Caco-2 (cell line): Measurements from ENCODE around the gene ARHGEF16. TPM values are rescaled to one million over a fixed set of nuclear protein-coding genes. Genes with fewer than 3 reads are reported as not detected.

ENCODE experiments used
- BruUV-seq: library from RNA; stranded (reverse); fragments of 400-500 nt; replicated peaks from 2 replicates; lab custom pipeline; 2021; lab: Mats Ljungman, UMichigan
- CTCF ChIA-PET: fragments of 300-600 bp; sonication (Branson Sonifier 250); formaldehyde crosslinking; loops from one replicate; lab custom pipeline; 2022; ENCODE audit warnings: antibody characterized with exemption; lab: Charles Lee
- POLR2A ChIA-PET: fragments of 300-600 bp; sonication (Branson Sonifier 250); formaldehyde crosslinking; loops from one replicate; lab custom pipeline; 2022; ENCODE audit warnings: antibody characterized with exemption; lab: Charles Lee
- DNase-seq, 2 experiments: peaks; one replicate each; pipeline versions ENCODE4 v3.0.0 to v3.0.0-alpha.2; 2020 to 2022
- H3K27me3 ChIP-seq: replicated peaks from 2 replicates; pipeline ENCODE4 v1.6.0; 2011; ENCODE audit warnings: low read length; ENCODE audit not compliant: control insufficient read depth, insufficient read depth
- H3K36me3 ChIP-seq: 2 replicates; pipeline ENCODE4 v1.5.1; 2011; ENCODE audit warnings: low read length; ENCODE audit not compliant: control insufficient read depth, insufficient read depth
- H3K4me1 ChIP-seq: fragments of 250-450 bp; sonication (Bioruptor Pico); 2 replicates; pipeline ENCODE4 v1.5.1; 2020; ENCODE audit warnings: mild to moderate bottlenecking
- H3K4me3 ChIP-seq: 2 replicates; pipeline ENCODE4 v1.5.1; 2011; ENCODE audit warnings: low read depth, mild to moderate bottlenecking, control low read depth, low read length
- H3K9me3 ChIP-seq: fragments of 250-450 bp; sonication (Bioruptor Pico); 2 replicates; pipeline ENCODE4 v1.5.1; 2020; ENCODE audit warnings: mild to moderate bottlenecking, moderate library complexity
- H3K27ac Mint-ChIP-seq: one replicate; pipeline ENCODE4 v1.8.0; 2022; ENCODE audit warnings: mixed read lengths; ENCODE audit not compliant: unreplicated experiment
- H3K27me3 Mint-ChIP-seq: one replicate; pipeline ENCODE4 v1.8.0; 2022; ENCODE audit warnings: mixed read lengths; ENCODE audit not compliant: insufficient read depth, unreplicated experiment
- H3K36me3 Mint-ChIP-seq: one replicate; pipeline ENCODE4 v1.8.0; 2022; ENCODE audit warnings: mild to moderate bottlenecking, mixed read lengths; ENCODE audit not compliant: insufficient read depth, unreplicated experiment
- H3K4me1 Mint-ChIP-seq: one replicate; pipeline ENCODE4 v1.8.0; 2022; ENCODE audit warnings: low read depth, mixed read lengths; ENCODE audit not compliant: unreplicated experiment
- H3K4me3 Mint-ChIP-seq: one replicate; pipeline ENCODE4 v1.8.0; 2022; ENCODE audit warnings: mild to moderate bottlenecking, moderate library complexity, mixed read lengths; ENCODE audit not compliant: unreplicated experiment
- H3K9me3 Mint-ChIP-seq: one replicate; pipeline ENCODE4 v1.8.0; 2022; ENCODE audit warnings: mixed read lengths; ENCODE audit not compliant: unreplicated experiment
- CTCF ChIP-seq, 2 experiments: fragments of 200-600 bp in 1 of 2; IDR thresholded peaks; 1 replicate in 1 of 2; 2 replicates in 1 of 2; pipeline versions ENCODE4 v1.5.1 to v1.8.0; 2011 to 2022; ENCODE audit warnings: antibody characterized with exemption in 1 of 2, control low read depth in 1 of 2, inconsistent platforms in 1 of 2, low read depth in 1 of 2, low read length in 1 of 2, mild to moderate bottlenecking in 1 of 2, moderate library complexity in 1 of 2; ENCODE audit not compliant: insufficient read depth in 1 of 2, severe bottlenecking in 1 of 2, unreplicated experiment in 1 of 2
- intact Hi-C: fragments of 100-400 bp; cut with micrococcal nuclease; formaldehyde crosslinking; loops from one replicate; pipeline ENCODE4 v1.10.0; 2022; ENCODE audit not compliant: unreplicated experiment
- total RNA-seq: library from RNA; stranded (reverse); gene quantifications from 2 replicates; pipeline ENCODE4 v1.2.3, GENCODE V29; 2022

The ARHGEF16 gene
- total RNA-seq, 1 experiment from 2014 or later = 40.6 TPM

GRCh38 chr1:3481046-3481445 lies 26.6 kb downstream of the ARHGEF16 start:
- H3K9me3 Mint-ChIP-seq = no peaks in the 10 kb centered on the region
- POLR2A ChIA-PET = interaction anchor here (0.6 kb wide), 1 partner anchor 139 kb away, joined by 3 read pairs; no protein-coding TSS in a partner anchor

GRCh38 chr1:3481836-3482375 lies 27.4 kb downstream of the ARHGEF16 start:
- Histone ChIP-seq H3K27me3 (no peaks in the 10 kb centered on the region), H3K36me3 (no peaks in the 10 kb centered on the region), H3K4me3 (no peak overlapping the region), H3K4me1 (0 out of 2 replicates have a peak, but pooled peaks cover 3% of the 10 kb centered on the region), H3K9me3 (no peaks in the 10 kb centered on the region)
- no peaks in the 10 kb centered on the region for H3K4me1 Mint-ChIP-seq
- no peak for TF ChIP-seq CTCF (IDR thresholded peaks at IDR 0.05; ENCODE audit: insufficient read depth in 1 of 2, low read depth in 1 of 2, low read length in 1 of 2, severe bottlenecking in 1 of 2, unreplicated experiment in 1 of 2)
- intact Hi-C loops = no loop called here
- H3K9me3 Mint-ChIP-seq = no peaks in the 10 kb centered on the region
- H3K27me3 Mint-ChIP-seq = no peaks in the 10 kb centered on the region
- H3K27ac Mint-ChIP-seq = no peak overlapping the region
- H3K4me3 Mint-ChIP-seq = no peak overlapping the region
- ChIA-PET CTCF (interaction anchor here (2.3 kb wide), 1 partner anchor 29 kb away, joined by 11 read pairs; no protein-coding TSS in a partner anchor), POLR2A (interaction anchor here (1.0 kb wide), 1 partner anchor 29 kb away, joined by 3 read pairs; no protein-coding TSS in a partner anchor)
- DNase-seq = no peak
- no TSS peak for BruUV-seq
- H3K36me3 Mint-ChIP-seq = peaks cover 11% of the 10 kb centered on the region

More at GRCh38 chr1:3481046-3481445, 26.6 kb downstream of the ARHGEF16 start:
- Mint-ChIP-seq H3K36me3 (peaks cover 17% of the 10 kb centered on the region), H3K4me3 (no peak overlapping the region), H3K27me3 (no peaks in the 10 kb centered on the region), H3K27ac (no peak overlapping the region), H3K4me1 (no peaks in the 10 kb centered on the region)
- TF ChIP-seq CTCF (IDR thresholded peaks at IDR 0.05; ENCODE audit: insufficient read depth in 1 of 2, low read depth in 1 of 2, low read length in 1 of 2, severe bottlenecking in 1 of 2, unreplicated experiment in 1 of 2) = no peak
- intact Hi-C loops = no loop called here
- CTCF ChIA-PET = no interaction called here
- BruUV-seq = no TSS peak
- no peak overlapping the region for H3K4me3 ChIP-seq
- no peaks in the 10 kb centered on the region for H3K27me3 ChIP-seq
- H3K36me3 ChIP-seq = no peaks in the 10 kb centered on the region
- no peak for DNase-seq
- H3K4me1 ChIP-seq = 0 out of 2 replicates have a peak, but pooled peaks cover 3% of the 10 kb centered on the region
- no peaks in the 10 kb centered on the region for H3K9me3 ChIP-seq

GRCh38 chr1:3482378-3482849 lies 27.9 kb downstream of the ARHGEF16 start:
- DNase-seq = no peak
- ChIA-PET CTCF (interaction anchor here (2.3 kb wide), 1 partner anchor 29 kb away, joined by 11 read pairs; no protein-coding TSS in a partner anchor), POLR2A (interaction anchor here (1.0 kb wide), 1 partner anchor 29 kb away, joined by 3 read pairs; no protein-coding TSS in a partner anchor)
- Mint-ChIP-seq H3K36me3 (peaks cover 11% of the 10 kb centered on the region), H3K4me3 (no peak overlapping the region), H3K27me3 (no peaks in the 10 kb centered on the region), H3K27ac (no peak overlapping the region), H3K4me1 (no peaks in the 10 kb centered on the region), H3K9me3 (no peaks in the 10 kb centered on the region)
- TF ChIP-seq CTCF (IDR thresholded peaks at IDR 0.05; ENCODE audit: insufficient read depth in 1 of 2, low read depth in 1 of 2, low read length in 1 of 2, severe bottlenecking in 1 of 2, unreplicated experiment in 1 of 2) = no peak
- intact Hi-C loops = no loop called here
- BruUV-seq = no TSS peak
- no peak overlapping the region for H3K4me3 ChIP-seq
- H3K4me1 ChIP-seq = 0 out of 2 replicates have a peak, but pooled peaks cover 3% of the 10 kb centered on the region
- no peaks in the 10 kb centered on the region for H3K9me3 ChIP-seq
- H3K27me3 ChIP-seq = no peaks in the 10 kb centered on the region
- H3K36me3 ChIP-seq = no peaks in the 10 kb centered on the region
